ENCODE data around the gene MORN4. TPM values are rescaled to one million over a fixed set of nuclear protein-coding genes. Genes with fewer than 3 reads are reported as not detected.
"Not testable (repeated sequence)": the region's sequence is repeated elsewhere in the genome, so short reads cannot be mapped to it uniquely, and the experiment has no call there.

MORN4 gene
- 12.9 TPM for total RNA-seq

- DNase-seq (ENCODE audit: low spot score) = peak; percentile 94
These were observed at the start of gene MORN4 for GRCh38 chr10:97632949-97633884. Gene MORN4, minus strand, starts transcription at chr10:97633500. Its CDS starts 13,847 bp downstream, at chr10:97619653.

DNA sequence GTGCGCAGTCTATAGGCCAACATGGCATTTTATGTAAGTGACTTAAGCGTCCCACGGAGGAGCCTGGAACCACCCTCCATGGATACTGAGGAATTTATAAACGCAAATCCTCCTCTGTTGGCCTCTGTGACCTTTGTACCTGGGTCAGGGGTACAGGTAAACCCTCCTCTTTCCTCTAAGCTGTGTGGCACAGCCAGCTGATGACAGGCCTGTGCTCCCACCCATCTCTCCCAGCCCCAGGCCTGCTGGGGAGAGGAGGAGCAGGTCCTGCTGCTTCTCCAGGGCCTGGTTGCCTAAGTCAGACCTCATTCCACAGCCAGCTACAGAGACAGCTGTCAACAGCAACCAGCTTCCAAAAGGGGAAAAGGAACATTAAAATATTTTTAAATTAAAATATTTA is 48.7 kb upstream of the MORN4 start:
- no peak for DNase-seq (ENCODE audit: low spot score)

- DNase-seq (ENCODE audit: low spot score) = no peak
These were observed 46.3 kb upstream of the MORN4 start for GRCh38 chr10:97679594-97679993.

- no peak for DNase-seq (ENCODE audit: low spot score)
These were observed 43.7 kb upstream of the MORN4 start for GRCh38 chr10:97676770-97677581.

GRCh38 chr10:97675222-97675621 is 41.9 kb upstream of the MORN4 start:
- DNase-seq (ENCODE audit: low spot score) = no peak

GRCh38 chr10:97673736-97674525 is 40.6 kb upstream of the MORN4 start:
- DNase-seq (ENCODE audit: low spot score) = no peak

DNA sequence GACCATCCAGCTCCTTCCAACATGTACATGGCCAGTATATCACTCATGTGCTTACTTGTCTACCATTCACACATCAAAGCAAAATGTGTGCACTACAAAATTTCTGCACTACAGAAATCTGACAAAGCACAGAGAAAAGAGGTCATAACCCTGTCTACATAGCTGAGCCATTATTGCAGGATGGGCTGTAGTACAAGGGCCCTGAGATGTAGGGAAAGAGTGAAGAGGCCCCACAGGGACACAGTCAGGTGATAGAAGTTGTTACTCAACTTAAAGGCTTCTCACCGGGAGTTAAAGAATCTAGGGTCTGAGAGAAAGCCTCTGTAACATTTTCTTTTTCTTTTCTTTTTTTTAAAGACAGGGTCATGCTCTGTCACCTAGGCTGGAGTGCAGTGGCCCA is 36.3 kb upstream of the MORN4 start:
- DNase-seq (ENCODE audit: low spot score) = no peak

- no peak for DNase-seq (ENCODE audit: low spot score)
These were observed 34.2 kb upstream of the MORN4 start for GRCh38 chr10:97667463-97667862.

DNA sequence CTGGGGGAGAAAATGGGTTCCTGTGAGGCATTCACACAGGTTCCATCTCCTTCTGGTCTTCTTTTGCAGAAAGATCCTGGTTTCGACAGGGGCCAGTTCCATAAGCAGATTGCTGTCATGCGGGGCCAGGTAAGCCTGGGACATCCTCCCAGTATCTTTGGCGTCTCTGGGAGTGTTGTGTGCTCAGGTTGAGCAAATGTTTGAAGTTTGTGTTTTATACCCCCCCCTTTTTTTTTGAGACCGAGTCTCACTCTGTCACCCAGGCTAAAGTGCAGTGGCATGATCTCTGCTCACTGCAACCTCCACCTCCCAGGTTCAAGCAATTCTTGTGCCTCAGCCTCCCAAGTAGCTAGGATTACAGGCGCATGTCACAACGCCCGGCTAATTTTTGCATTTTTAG is 33.7 kb upstream of the MORN4 start:
- DNase-seq (ENCODE audit: low spot score) = no peak

DNA sequence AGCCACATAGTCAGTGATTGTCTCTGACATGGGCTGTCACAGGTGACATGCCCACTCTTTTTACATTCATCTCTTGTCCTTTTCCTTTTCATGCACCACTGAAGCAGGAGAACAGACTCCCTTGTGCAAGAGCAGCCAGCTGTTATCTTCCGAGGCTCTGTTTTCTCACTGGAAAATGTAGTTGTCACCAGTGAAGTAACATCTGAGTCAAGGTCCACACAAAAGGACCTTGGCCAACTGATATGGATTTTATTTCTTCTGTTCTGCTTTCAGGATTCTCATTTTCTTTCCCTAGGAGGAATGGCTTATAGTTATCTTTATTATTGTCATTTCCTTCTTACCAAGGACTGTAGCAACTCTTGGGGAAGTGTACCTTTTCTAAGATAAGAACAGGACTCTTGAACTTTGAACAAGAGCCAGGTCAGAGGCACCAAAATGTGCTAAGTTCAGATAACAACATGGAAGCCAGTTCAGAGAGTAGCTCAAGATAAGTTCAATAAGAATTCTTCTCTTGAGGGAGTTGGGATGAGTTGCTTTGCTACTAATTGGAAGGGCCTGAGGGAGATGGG is 31.1 kb upstream of the MORN4 start:
- no peak for DNase-seq (ENCODE audit: low spot score)

GRCh38 chr10:97659589-97659988 is 26.3 kb upstream of the MORN4 start:
- no peak for DNase-seq (ENCODE audit: low spot score)

- no peak for DNase-seq (ENCODE audit: low spot score)
These were observed 23.5 kb upstream of the MORN4 start for GRCh38 chr10:97656777-97657176.

DNA sequence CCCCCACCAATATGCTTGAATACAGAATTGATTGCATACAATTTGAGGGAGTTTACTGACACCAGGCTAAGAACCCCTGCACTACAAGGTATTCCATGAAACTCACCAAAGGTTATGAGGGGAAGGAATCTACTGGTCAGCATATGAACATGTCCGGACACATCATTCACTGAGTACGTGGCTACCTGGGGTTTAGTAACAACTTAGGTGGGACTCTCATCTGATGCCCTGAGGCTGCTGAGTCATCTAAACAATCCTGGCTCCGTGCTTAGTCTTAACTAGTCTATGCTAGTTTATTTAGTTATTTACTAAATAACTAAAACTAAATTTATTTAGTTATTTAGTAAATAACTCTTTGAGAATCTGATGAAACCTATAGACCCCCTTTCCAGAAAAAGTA is 18.5 kb upstream of the MORN4 start:
- peak; percentile 60 for DNase-seq (ENCODE audit: low spot score)

DNA sequence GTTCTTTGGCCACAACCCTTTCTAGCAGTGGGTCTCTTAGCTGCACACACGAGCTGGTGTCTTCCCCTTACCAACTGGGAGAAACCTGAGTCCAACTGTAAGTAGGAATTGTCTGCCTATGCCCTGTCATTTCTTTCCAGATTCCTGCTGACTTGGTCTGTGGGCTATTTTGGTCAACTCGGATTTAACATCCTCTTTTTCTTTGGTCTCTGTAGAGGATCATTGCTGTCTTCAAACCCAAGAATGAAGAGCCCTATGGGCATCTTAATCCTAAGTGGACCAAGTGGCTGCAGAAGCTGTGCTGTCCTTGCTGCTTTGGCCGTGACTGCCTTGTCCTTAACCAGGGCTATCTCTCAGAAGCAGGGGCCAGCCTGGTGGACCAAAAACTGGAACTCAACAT is 17.4 kb upstream of the MORN4 start:
- DNase-seq (ENCODE audit: low spot score) = no peak

GRCh38 chr10:97649405-97649750 is 16.1 kb upstream of the MORN4 start:
- not testable (repeated sequence) for DNase-seq (ENCODE audit: low spot score)

GRCh38 chr10:97648562-97649404 is 15.5 kb upstream of the MORN4 start:
- no peak for DNase-seq (ENCODE audit: low spot score)

- DNase-seq (ENCODE audit: low spot score) = no peak
These were observed 14.3 kb upstream of the MORN4 start for GRCh38 chr10:97647556-97647955.

DNA sequence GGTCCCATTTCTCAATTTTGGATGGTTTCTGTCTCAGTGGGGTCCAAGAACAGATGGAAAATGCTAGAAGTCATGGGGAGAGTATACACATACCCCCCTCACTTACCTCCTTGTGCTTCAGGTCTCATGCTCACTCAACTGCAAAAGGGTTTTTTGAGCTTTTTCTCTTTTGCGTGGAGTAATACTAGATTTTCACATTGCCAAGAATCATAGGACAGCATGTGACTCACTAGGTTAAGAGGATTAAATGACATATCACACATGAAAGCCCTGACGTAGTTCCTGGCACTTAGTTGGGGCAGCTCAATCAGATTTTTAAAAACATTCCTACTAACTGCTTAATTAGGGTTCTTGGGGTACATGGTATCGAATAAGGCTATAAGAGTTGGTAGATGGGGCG is 11.6 kb upstream of the MORN4 start:
- no peak for DNase-seq (ENCODE audit: low spot score)

- no peak for DNase-seq (ENCODE audit: low spot score)
These were observed 10.2 kb upstream of the MORN4 start for GRCh38 chr10:97643441-97643985.

- DNase-seq (ENCODE audit: low spot score) = not testable (repeated sequence)
These were observed 9.3 kb upstream of the MORN4 start for GRCh38 chr10:97642471-97643159.
